Stimulated activated CD4-positive, alpha-beta T cell treated with anti-CD3 and anti-CD28 coated beads, Interleukin-1b, Interleukin-23, amount 100 ng/mL, for 48 hours (primary cell): Measurements from ENCODE around the gene HGFAC.
"Not testable (repeated sequence)": the region's sequence is repeated elsewhere in the genome, so short reads cannot be mapped to it uniquely, and the experiment has no call there.

Experiments used
- DNase-seq: peaks from one replicate; pipeline ENCODE4 v3.0.0-alpha.2; 2020

HGFAC gene

DNA sequence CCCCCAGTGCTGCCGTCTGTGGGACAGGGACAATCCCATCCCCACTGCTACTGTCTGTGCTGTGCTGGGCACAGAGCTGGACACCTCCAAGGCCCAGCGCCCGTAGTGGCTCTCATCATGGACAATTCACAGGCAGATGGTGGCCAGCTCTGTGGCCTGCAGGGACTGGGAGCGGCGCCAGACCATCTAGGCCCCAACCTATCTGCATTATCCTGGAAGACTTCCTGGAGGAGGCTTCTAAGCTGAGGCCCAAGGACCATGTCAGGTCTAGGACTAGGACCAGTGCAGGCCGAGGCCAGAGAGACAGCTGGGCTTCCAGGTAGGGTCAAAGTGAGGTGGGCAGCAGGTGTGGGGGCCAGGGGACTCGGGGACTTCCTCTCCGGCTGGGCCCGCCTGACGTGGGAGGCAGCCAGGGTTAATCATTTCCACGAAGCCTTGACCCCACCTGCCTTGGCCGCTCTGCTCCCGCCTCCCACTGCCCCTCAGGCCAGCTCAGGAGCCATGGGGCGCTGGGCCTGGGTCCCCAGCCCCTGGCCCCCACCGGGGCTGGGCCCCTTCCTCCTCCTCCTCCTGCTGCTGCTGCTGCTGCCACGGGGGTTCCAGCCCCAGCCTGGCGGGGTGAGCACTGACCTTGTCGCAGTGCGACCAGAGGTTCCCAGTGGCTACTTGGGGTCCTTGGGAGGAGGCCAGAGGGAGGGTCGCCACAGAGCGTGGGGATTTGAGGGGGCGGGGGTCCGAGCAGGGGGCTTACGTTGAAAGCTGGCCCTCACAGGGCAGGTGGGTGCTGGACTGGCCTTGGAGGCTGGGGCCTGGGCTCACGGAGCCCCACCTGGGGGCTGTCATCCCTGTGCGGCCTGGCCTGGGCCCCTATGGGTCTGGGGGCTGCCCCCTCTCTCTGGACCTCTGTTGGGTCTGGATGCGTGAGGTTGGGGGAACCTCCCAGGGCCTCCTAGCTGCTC is at the start of gene HGFAC:
Gene HGFAC (plus strand): TSS at position 468 of the 959 bp plus-strand sequence. CDS start 34 bp downstream, at position 502.
- no peak for DNase-seq

GRCh38 chr4:3392321-3392720 is 49.4 kb upstream of the HGFAC start:
- DNase-seq: no peak

- DNase-seq: no peak
These were observed 48.6 kb upstream of the HGFAC start for GRCh38 chr4:3393171-3393570.

DNA sequence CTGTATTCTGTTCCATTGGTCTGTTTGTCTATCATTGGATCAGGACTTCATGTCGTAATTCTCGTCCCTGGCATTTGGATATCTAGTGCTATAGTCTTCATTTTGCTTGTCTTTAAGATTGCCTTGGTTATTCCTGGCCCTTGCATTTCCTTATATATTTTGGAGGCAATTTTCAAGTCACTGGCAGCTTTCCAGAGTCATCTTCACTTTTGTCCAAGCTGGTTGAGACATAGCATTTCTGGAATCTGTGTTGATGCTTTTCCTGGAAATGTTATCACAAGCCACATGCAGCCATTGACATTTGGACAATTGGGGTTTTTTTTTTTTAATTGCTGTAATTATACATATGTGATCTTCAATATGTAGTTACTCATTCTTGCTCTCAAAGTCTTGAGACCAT is 45.2 kb upstream of the HGFAC start:
- DNase-seq: no peak

- no peak for DNase-seq
These were observed 44.6 kb upstream of the HGFAC start for GRCh38 chr4:3397128-3397527.

GRCh38 chr4:3399277-3400194 is 42.2 kb upstream of the HGFAC start:
- DNase-seq: no peak

DNA sequence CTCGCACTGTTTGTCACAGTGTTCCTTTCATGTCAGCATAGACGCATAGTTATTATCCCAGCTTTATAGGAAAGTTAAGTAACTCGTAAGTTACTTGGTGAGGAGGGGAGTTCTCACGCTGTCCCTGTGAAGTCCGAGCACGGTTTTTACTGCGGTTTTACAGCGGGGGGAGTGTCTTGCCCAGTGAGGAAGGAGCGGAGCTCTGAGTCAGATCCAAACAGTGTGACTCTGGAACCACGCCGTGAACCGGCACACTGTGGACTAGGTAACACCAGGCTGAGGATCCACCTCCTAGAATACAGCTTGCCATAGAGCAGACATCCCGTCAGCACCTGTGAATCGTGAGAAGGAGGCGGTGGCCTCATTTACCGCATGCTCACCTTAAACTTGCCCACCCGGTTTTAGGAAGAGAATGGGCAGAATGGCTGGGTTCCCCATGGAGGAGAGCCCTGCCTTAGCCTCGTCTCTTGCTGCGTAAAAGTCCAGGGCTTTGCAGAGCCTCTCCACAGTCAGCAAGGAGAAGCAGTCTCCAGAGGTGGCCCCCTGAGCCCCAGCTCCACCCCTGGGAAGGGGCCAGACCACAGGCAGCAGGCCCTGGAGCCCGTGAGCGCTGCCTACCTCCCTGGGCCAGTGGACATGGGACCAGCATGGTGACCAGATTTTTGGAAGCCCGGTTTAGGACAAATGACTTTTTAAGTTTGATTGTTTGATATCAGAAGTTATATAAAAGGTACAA is 40.2 kb upstream of the HGFAC start:
- no peak for DNase-seq

GRCh38 chr4:3402491-3403347 is 39.0 kb upstream of the HGFAC start:
- DNase-seq: no peak

GRCh38 chr4:3403348-3403906 is 38.3 kb upstream of the HGFAC start:
- DNase-seq: no peak

GRCh38 chr4:3404546-3404945 is 37.2 kb upstream of the HGFAC start:
- no peak for DNase-seq

- no peak for DNase-seq
These were observed 36.6 kb upstream of the HGFAC start for GRCh38 chr4:3405176-3405575.

DNA sequence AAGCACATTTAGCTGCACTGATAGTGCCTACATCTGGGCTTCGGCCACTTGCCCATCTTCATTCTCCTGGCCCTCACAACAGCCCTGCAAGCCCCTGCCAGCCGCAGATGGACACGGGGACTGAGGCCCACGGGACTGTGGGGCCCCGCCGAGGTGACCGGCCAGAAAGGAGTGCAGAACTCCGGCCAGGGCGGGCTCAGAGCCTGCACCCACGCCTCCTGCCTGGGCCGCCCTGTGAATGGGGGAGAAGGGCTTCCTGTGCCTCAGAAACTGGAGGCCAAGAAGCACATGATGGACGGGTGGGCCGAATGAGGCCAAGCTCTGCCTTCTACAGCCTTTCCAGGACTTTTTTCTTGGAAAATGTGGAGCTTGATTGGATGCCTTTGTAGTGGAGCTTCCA is 35.7 kb upstream of the HGFAC start:
- DNase-seq: no peak

GRCh38 chr4:3406431-3406830 is 35.3 kb upstream of the HGFAC start:
- DNase-seq: no peak

DNA sequence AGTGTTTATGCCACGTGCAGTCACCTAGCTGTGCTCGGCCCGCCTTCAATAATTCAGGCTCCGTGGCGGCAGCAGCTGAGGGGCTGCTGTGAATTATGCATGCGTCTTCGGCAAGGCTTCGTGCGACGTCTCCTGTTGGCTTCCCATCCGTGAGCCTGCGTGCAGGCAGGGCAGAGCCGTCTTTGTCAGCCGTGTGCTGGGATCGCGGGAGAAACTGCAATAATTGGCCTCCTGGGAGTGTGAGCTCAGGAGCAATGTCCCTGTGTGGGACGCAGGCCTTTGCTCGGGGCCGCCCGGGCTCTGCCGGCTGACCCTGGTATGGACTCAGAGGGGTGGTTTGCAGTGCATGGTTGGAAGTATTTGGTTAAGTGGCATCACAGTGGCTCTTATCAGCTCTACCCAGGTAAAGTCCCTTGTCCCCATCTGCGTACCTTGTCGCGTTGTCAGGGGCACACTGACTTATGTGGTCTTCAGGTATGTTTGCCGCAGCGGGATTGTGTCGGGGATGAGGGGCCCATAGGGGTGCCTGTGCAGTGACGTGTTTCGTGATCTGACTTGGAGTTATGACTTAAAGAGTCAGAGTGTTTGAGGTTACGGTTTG is 34.5 kb upstream of the HGFAC start:
- no peak for DNase-seq

DNA sequence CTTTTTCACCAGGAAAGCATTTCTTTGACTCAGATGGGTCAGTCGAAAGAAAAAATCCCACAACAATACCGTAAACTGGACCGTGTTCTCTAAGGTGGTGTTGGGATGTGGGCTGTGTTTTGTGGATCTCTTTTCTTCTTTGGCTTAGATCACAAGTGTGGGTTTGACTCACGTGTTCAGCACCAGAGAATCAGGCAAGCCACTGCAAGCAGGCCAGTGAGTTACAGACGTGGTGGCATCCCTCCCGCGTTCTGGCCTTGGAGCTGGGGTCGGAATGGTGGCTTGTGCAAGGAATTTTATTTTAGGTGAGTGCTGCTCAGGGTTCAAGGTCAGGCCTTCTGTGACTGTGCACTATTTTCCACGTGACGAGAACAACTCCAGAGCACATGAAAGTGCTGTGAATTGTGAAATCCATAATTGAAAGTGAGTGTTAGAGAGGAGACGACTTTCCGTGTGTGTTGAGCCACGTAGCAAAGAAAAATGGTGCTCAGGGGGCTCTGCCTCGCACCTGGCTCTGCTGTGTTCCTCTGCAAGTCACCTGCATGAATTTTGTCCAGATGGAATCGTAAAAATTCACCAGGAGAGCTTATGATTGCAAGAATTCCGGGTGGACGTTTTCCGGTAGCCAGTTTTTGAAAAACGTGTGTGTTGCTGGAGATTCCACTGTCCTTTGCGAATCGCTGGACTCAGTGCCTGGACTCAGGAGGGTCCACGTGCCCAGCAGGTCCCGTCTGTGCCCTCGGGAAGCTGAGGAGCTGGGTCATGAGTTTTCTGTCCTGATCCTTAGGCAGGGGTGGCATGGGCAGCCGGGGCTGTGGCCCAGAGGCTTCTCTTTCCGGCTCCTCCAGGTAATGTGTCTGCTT is 33.6 kb upstream of the HGFAC start:
- DNase-seq: no peak

- DNase-seq: no peak
These were observed 32.9 kb upstream of the HGFAC start for GRCh38 chr4:3408793-3409330.

GRCh38 chr4:3409571-3410091 is 32.1 kb upstream of the HGFAC start:
- no peak for DNase-seq

DNA sequence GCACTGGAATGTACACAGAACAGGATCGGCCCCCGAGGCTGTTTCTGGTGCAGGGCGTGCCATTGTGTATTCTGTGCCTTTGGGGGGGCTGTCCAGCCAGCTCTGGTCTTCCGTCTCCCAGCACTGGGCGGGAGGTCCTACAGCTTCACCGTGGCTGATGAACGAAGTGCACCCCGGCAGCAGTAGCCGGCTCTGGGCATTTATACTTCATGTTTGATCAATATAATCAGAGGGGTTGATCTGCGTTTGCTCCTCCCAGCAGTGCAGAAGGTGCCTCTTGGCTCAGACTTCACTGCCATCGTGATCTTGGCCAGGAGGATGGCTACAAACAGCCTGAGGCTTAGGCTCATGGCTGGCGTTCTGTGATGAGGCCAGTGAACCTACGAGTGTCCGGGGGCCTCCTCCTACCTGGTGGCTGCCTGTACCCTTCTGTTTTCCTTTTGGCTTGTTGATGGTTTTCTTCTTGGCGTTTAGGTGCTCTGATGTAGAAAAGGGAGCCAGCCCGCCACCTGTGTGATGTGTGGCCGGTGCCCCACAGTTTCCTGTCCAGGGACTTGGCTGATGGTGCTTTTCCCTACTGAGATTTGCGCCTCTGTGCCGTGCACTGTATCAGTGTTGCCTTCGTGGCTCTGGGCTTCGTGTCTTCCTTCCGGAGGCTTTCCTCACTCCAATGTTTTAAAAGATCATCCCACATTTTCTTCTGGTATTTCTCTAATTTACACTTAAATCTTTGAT is 31.2 kb upstream of the HGFAC start:
- DNase-seq: no peak

GRCh38 chr4:3411190-3411589 is 30.6 kb upstream of the HGFAC start:
- DNase-seq: not testable (repeated sequence)
